Activated CD8-positive, alpha-beta T cell treated with anti-CD3 and anti-CD28 coated beads for 36 hours (primary cell): ENCODE measurements around the gene AR. TPM values are rescaled to one million over a fixed set of nuclear protein-coding genes. Genes with fewer than 3 reads are reported as not detected.
"Not testable (repeated sequence)": the region's sequence is repeated elsewhere in the genome, so short reads cannot be mapped to it uniquely, and the experiment has no call there.

Experiments
- ATAC-seq: fragments of 200-7000 bp; cut with Tn5 transposase; one replicate; pipeline ENCODE4 v1.10.0; 2021; ENCODE audit warnings: mild to moderate bottlenecking, moderate library complexity
- CTCF ChIA-PET: fragments of 350-600 bp; sonication (Branson Sonifier 250); formaldehyde crosslinking; loops from one replicate; lab custom pipeline; 2021; ENCODE audit warnings: antibody characterized with exemption; lab: Charles Lee
- POLR2A ChIA-PET: fragments of 350-600 bp; sonication (Branson Sonifier 250); formaldehyde crosslinking; loops from one replicate; lab custom pipeline; 2021; ENCODE audit warnings: antibody characterized with exemption; lab: Charles Lee
- DNase-seq: peaks from one replicate; pipeline ENCODE4 v3.0.0-alpha.2; 2020
- H3K27ac Mint-ChIP-seq: one replicate; pipeline ENCODE4 v1.8.0; 2021; ENCODE audit warnings: mild to moderate bottlenecking, mixed read lengths
- H3K27me3 Mint-ChIP-seq: one replicate; pipeline ENCODE4 v1.8.0; 2021; ENCODE audit warnings: mixed read lengths
- H3K36me3 Mint-ChIP-seq: one replicate; pipeline ENCODE4 v1.8.0; 2021; ENCODE audit warnings: low read depth, mixed read lengths
- H3K4me1 Mint-ChIP-seq: one replicate; pipeline ENCODE4 v1.8.0; 2021; ENCODE audit warnings: low read depth, mixed read lengths
- H3K4me3 Mint-ChIP-seq: one replicate; pipeline ENCODE4 v1.8.0; 2021; ENCODE audit warnings: mild to moderate bottlenecking, moderate library complexity, mixed read lengths
- H3K9me3 Mint-ChIP-seq: one replicate; pipeline ENCODE4 v1.8.0; 2021; ENCODE audit warnings: mixed read lengths
- intact Hi-C: fragments of 100-400 bp; cut with micrococcal nuclease; formaldehyde crosslinking; loops from one replicate; pipeline ENCODE4 v1.10.0; 2022
- total RNA-seq, 2 experiments: library from RNA; stranded (reverse); gene quantifications; one replicate each; pipeline ENCODE4 v1.2.3, GENCODE V29; 2021
- TF ChIP-seq, protein P1 (sequence below): fragments of 200-600 bp; IDR thresholded peaks from one replicate; pipeline ENCODE4 v1.8.0; 2022; ENCODE audit warnings: antibody characterized with exemption, mild to moderate bottlenecking

Gene AR
- total RNA-seq, 2 experiments from 2014 or later: not detected

DNA sequence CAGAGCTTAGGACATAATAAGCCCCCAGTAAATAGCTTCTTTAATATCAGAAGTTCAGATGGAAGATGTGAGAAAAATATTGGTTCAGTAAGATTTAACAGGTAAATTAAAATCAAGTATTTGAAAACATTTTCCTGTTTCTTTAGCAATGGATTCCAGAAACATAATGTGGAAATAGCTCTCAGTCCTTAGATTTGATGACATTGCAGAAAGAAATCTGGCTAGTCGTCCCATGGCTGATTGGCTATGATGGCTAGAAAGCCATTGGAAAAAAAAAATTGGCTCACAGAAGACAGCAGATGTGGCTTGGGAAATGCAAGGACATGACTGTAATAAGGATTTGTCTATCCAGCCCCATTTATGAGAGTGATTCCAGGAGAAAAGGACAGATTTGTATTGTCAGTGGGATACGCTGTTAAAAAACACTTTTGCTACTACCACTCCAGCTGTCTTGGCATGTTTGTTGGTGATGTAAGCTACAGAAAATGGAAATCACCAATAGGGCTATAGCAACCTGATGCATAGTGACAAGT is 78.3 kb downstream of the AR start:
- H3K27me3 Mint-ChIP-seq: no peaks in the 10 kb centered on the region
- H3K36me3 Mint-ChIP-seq: no peaks in the 10 kb centered on the region
- intact Hi-C loops: no loop called here
- ATAC-seq: no peak
- H3K4me3 Mint-ChIP-seq: no peak overlapping the region
- H3K4me1 Mint-ChIP-seq: no peaks in the 10 kb centered on the region
- no peak for DNase-seq
- H3K27ac Mint-ChIP-seq: no peak overlapping the region
- ChIA-PET POLR2A (no interaction called here), CTCF (no interaction called here)
- TF ChIP-seq, protein P1, sequence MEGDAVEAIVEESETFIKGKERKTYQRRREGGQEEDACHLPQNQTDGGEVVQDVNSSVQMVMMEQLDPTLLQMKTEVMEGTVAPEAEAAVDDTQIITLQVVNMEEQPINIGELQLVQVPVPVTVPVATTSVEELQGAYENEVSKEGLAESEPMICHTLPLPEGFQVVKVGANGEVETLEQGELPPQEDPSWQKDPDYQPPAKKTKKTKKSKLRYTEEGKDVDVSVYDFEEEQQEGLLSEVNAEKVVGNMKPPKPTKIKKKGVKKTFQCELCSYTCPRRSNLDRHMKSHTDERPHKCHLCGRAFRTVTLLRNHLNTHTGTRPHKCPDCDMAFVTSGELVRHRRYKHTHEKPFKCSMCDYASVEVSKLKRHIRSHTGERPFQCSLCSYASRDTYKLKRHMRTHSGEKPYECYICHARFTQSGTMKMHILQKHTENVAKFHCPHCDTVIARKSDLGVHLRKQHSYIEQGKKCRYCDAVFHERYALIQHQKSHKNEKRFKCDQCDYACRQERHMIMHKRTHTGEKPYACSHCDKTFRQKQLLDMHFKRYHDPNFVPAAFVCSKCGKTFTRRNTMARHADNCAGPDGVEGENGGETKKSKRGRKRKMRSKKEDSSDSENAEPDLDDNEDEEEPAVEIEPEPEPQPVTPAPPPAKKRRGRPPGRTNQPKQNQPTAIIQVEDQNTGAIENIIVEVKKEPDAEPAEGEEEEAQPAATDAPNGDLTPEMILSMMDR: no peak
- H3K9me3 Mint-ChIP-seq: no peaks in the 10 kb centered on the region

DNA sequence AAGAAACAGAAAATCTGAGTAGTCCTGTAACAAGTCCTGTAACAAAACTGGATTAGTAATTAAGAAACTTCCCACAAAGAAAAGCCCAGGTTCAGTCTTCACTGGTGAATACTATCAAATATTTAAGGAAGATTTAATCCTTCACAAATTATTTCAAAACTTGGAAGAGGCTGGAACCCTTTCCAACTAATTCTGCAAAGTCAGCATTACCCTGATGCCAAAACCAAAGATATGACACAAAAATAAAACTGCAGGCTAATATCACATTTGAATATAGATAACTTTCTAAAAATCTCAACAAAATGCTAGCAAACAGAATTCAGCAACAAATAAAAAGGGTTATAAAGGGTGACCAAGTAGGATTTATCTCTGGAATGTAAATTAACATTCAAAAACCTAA is 80.5 kb downstream of the AR start:
- H3K4me3 Mint-ChIP-seq: no peak overlapping the region
- ATAC-seq (no peak), DNase-seq (no peak)
- no peaks in the 10 kb centered on the region for H3K9me3 Mint-ChIP-seq
- ChIA-PET POLR2A (no interaction called here), CTCF (no interaction called here)
- no peaks in the 10 kb centered on the region for H3K4me1 Mint-ChIP-seq
- no peaks in the 10 kb centered on the region for H3K27me3 Mint-ChIP-seq
- TF ChIP-seq, protein P1: no peak
- no peak overlapping the region for H3K27ac Mint-ChIP-seq
- intact Hi-C loops: no loop called here
- no peaks in the 10 kb centered on the region for H3K36me3 Mint-ChIP-seq

DNA sequence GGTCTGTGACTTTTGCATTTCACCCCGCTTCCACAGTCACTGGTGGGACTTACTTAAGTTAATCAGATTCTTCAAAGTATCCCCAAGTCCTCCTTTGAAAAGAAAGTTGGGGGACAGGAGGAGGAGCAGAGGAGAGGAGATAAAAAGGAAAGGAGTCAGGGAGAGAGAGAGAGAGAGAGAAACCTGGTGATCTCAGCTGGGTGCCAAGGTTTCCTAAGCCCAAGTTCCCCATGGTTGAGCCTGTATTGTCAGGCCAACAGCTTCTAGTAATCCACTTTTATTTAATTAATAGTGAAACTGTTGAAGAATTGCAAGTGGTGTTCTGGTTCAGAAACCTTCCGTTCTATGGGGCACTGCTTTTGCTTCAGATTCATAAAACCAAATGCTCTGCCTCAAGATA is 91.6 kb downstream of the AR start:
- DNase-seq (no peak), ATAC-seq (no peak)
- Mint-ChIP-seq H3K9me3 (no peaks in the 10 kb centered on the region), H3K4me1 (no peaks in the 10 kb centered on the region), H3K27me3 (no peaks in the 10 kb centered on the region), H3K27ac (no peak overlapping the region), H3K36me3 (no peaks in the 10 kb centered on the region), H3K4me3 (no peak overlapping the region)
- TF ChIP-seq, protein P1: no peak
- ChIA-PET POLR2A (no interaction called here), CTCF (no interaction called here)
- intact Hi-C loops: no loop called here

DNA sequence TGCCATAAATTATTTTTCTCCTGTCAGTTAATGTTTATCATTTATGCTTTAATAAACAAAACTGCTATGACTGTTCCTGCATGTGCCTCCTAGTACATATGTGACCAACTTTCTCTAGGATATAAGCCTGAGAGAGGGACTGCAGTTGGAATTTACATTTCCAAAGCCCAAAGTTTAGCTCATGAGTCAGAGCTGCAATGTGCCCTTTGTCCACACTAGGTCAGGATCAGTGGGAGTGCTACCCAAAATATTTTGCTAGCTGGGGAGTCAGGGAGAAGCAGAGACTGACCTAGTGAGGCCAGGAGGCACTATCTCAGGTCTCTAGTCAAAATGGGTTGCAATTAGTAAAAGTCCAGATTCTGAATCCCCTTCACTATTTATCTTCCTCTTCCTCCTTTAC is 92.7 kb downstream of the AR start:
- H3K27me3 Mint-ChIP-seq: no peaks in the 10 kb centered on the region
- ATAC-seq: no peak
- no peak overlapping the region for H3K4me3 Mint-ChIP-seq
- TF ChIP-seq, protein P1: no peak
- ChIA-PET POLR2A (interaction anchor here (0.6 kb wide), 1 partner anchor 35 kb away, joined by 3 read pairs; no protein-coding TSS in a partner anchor), CTCF (no interaction called here)
- intact Hi-C loops: no loop called here
- H3K36me3 Mint-ChIP-seq: no peaks in the 10 kb centered on the region
- H3K4me1 Mint-ChIP-seq: no peaks in the 10 kb centered on the region
- no peak overlapping the region for H3K27ac Mint-ChIP-seq
- H3K9me3 Mint-ChIP-seq: no peaks in the 10 kb centered on the region
- DNase-seq: no peak

DNA sequence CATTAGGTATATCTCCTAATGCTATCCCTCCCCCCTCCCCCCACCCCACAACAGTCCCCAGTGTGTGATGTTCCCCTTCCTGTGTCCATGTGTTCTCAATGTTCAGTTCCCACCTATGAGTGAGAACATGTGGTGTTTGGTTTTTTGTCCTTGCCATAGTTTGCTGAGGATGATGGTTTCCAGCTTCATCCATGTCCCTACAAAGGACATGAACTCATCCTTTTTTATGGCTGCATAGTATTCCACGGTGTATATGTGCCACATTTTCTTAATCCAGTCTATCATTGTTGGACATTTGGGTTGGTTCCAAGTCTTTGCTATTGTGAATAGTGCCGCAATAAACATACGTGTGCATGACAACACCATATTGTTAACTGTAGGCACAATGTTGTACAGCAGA is 93.5 kb downstream of the AR start:
- intact Hi-C loops: not testable (repeated sequence)

DNA sequence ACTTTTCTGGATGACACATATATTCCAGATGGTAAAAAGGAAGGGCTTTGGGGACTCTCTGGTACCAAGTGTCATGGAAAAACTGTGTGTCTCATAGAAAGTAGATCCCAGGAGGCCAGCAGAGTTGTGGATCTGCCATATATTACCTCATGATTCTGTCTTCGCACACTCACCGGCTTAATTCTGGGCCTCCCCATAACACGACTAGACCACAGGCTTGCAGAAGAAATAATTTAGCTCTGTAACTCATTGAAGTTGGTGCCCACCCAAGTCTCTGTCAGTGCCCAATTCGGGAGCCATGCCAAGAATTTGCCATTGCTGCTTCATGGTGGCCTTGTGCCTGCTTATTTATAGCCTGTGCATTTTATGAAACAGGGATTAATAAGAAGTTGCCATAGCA is 104.5 kb downstream of the AR start:
- no peaks in the 10 kb centered on the region for H3K36me3 Mint-ChIP-seq
- H3K4me3 Mint-ChIP-seq: no peak overlapping the region
- H3K9me3 Mint-ChIP-seq: no peaks in the 10 kb centered on the region
- no peak for DNase-seq
- ChIA-PET POLR2A (no interaction called here), CTCF (no interaction called here)
- intact Hi-C loops: no loop called here
- no peaks in the 10 kb centered on the region for H3K4me1 Mint-ChIP-seq
- ATAC-seq: no peak
- TF ChIP-seq, protein P1: no peak
- H3K27me3 Mint-ChIP-seq: no peaks in the 10 kb centered on the region
- H3K27ac Mint-ChIP-seq: no peak overlapping the region

More for the DNA sequence above, 93.5 kb downstream of the AR start:
- DNase-seq, H3K27me3 Mint-ChIP-seq, H3K9me3 Mint-ChIP-seq, H3K4me3 Mint-ChIP-seq, ATAC-seq, CTCF ChIA-PET, H3K4me1 Mint-ChIP-seq, POLR2A ChIA-PET, H3K36me3 Mint-ChIP-seq, H3K27ac Mint-ChIP-seq: not testable (repeated sequence)
